Chondrocyte (in vitro differentiated cells): ENCODE data around the gene CTAG2. TPM values are rescaled to one million over a fixed set of nuclear protein-coding genes. Genes with fewer than 3 reads are reported as not detected.
A peak's percentile ranks its signal among the peaks of the same experiment; 100 is the strongest.
"Not testable (repeated sequence)": the region's sequence is repeated elsewhere in the genome, so short reads cannot be mapped to it uniquely, and the experiment has no call there.

Source experiments
- DNase-seq: peaks from one replicate; pipeline ENCODE4 v3.0.0; 2021; ENCODE audit warnings: mixed read lengths, low spot score
- H3K27ac Mint-ChIP-seq: one replicate; pipeline ENCODE4 v1.8.0; 2021; ENCODE audit warnings: mild to moderate bottlenecking, moderate library complexity, mixed read lengths; ENCODE audit not compliant: unreplicated experiment
- H3K27me3 Mint-ChIP-seq: 2 replicates; pipeline ENCODE4 v1.8.0; 2021; ENCODE audit warnings: low read depth, mixed read lengths
- H3K36me3 Mint-ChIP-seq: 2 replicates; pipeline ENCODE4 v1.8.0; 2021; ENCODE audit warnings: low read depth, mixed read lengths
- H3K4me1 Mint-ChIP-seq: 2 replicates; pipeline ENCODE4 v1.8.0; 2021; ENCODE audit warnings: low read depth, mild to moderate bottlenecking, mixed read lengths
- H3K4me3 Mint-ChIP-seq: one replicate; pipeline ENCODE4 v1.8.0; 2021; ENCODE audit warnings: mild to moderate bottlenecking, moderate library complexity, mixed read lengths; ENCODE audit not compliant: unreplicated experiment
- H3K9me3 Mint-ChIP-seq: 2 replicates; pipeline ENCODE4 v1.8.0; 2021; ENCODE audit warnings: low read depth, mixed read lengths
- total RNA-seq: library from RNA; stranded (reverse); gene quantifications from 3 replicates; pipeline ENCODE4 v1.2.1, GENCODE V29; 2021
- TF ChIP-seq, protein P1 (sequence below): fragments of 200-600 bp; sonication (generic); IDR thresholded peaks from 2 replicates; pipeline ENCODE4 v1.5.0; 2021; ENCODE audit warnings: antibody characterized with exemption, mild to moderate bottlenecking, moderate library complexity

Gene CTAG2
- total RNA-seq, 1 donor from 2014 or later = not detected

GRCh38 chrX:154633661-154634060, 19.7 kb downstream of the CTAG2 start:
- not testable (repeated sequence) for H3K9me3 Mint-ChIP-seq, H3K36me3 Mint-ChIP-seq, H3K27ac Mint-ChIP-seq, H3K4me3 Mint-ChIP-seq, H3K27me3 Mint-ChIP-seq, DNase-seq, H3K4me1 Mint-ChIP-seq

GRCh38 chrX:154630949-154631348, 22.4 kb downstream of the CTAG2 start:
- not testable (repeated sequence) for H3K27me3 Mint-ChIP-seq, H3K9me3 Mint-ChIP-seq, H3K27ac Mint-ChIP-seq, H3K4me3 Mint-ChIP-seq, H3K36me3 Mint-ChIP-seq, DNase-seq, H3K4me1 Mint-ChIP-seq

DNA sequence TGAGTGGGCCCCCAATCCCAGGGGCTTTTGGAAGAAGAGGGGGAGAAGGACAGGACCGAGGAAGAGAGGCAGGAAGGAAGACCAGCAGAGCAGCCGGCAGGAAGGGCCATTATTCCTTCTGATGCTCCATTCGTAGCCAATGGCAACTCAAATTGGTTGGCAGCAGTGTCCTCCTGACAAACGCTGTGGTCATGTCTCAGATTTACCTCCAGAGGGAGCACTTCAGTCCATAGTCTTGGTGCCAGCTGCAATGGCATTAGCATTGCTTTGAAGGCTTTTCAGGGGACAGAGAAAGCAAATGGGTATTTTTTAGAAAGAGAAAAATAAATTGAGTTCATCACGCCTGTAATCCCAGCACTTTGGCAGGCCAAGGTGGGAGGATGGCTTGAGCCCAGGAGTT, 24.4 kb downstream of the CTAG2 start:
- not testable (repeated sequence) for H3K4me3 Mint-ChIP-seq, H3K27me3 Mint-ChIP-seq, DNase-seq, H3K4me1 Mint-ChIP-seq, H3K27ac Mint-ChIP-seq, H3K36me3 Mint-ChIP-seq, H3K9me3 Mint-ChIP-seq

- H3K27me3 Mint-ChIP-seq, H3K9me3 Mint-ChIP-seq, H3K36me3 Mint-ChIP-seq, DNase-seq, H3K27ac Mint-ChIP-seq, H3K4me1 Mint-ChIP-seq, H3K4me3 Mint-ChIP-seq: not testable (repeated sequence)
- TF ChIP-seq, protein P1, sequence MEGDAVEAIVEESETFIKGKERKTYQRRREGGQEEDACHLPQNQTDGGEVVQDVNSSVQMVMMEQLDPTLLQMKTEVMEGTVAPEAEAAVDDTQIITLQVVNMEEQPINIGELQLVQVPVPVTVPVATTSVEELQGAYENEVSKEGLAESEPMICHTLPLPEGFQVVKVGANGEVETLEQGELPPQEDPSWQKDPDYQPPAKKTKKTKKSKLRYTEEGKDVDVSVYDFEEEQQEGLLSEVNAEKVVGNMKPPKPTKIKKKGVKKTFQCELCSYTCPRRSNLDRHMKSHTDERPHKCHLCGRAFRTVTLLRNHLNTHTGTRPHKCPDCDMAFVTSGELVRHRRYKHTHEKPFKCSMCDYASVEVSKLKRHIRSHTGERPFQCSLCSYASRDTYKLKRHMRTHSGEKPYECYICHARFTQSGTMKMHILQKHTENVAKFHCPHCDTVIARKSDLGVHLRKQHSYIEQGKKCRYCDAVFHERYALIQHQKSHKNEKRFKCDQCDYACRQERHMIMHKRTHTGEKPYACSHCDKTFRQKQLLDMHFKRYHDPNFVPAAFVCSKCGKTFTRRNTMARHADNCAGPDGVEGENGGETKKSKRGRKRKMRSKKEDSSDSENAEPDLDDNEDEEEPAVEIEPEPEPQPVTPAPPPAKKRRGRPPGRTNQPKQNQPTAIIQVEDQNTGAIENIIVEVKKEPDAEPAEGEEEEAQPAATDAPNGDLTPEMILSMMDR = peak; percentile 26
Observed at GRCh38 chrX:154620767-154621414, 32.5 kb downstream of the CTAG2 start.

DNA sequence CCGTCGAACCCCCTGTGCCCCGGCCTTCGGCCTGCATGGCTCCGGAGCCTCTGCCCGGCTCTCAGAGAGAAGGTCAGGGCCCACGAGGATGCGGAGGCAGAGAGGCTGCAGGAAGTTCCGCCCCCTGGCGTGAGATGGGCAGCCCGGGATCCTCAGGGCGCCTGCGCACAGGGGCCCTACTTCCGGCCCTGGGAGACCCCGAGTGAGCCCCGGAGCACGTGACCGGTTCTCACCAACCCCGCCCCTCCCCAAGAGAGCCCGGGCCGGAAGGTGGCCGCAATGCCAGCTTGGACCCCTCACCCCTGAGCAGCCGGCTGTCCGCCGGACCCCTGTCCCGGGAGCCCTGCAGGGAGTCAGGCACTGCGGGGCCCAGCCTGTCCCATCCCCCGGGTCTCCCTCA, 34.2 kb downstream of the CTAG2 start, which contains the start of gene CTAG1B:
Gene CTAG1B (minus strand): TSS at position 101 of the 400 bp plus-strand sequence. CDS start 64 bp downstream, at position 37.
- H3K36me3 Mint-ChIP-seq, H3K4me1 Mint-ChIP-seq, H3K27ac Mint-ChIP-seq, H3K27me3 Mint-ChIP-seq, H3K9me3 Mint-ChIP-seq, DNase-seq, H3K4me3 Mint-ChIP-seq: not testable (repeated sequence)

DNA sequence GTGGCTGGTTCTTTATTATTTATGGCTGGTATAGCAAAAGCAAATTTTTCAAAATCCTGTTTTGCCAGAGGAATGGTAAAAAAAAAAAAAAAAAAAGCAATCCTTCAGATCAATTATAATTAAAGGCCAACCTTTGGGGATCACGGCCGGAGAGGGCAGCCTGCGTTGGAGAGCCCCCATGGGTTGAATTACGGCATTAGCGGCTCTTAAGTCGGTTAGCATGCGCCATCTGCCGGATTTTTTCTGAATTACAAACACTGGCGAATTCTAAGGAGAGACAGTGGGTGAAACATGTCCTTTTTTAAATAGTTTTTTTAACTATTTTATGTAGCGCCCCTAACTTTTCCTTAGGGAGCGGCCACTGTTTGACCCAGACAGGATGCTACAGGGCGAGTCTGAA, 39.8 kb downstream of the CTAG2 start:
- not testable (repeated sequence) for H3K27ac Mint-ChIP-seq, H3K4me1 Mint-ChIP-seq, DNase-seq, H3K36me3 Mint-ChIP-seq, H3K27me3 Mint-ChIP-seq, H3K9me3 Mint-ChIP-seq, H3K4me3 Mint-ChIP-seq
- TF ChIP-seq, protein P1 = peak; percentile 25

- H3K27me3 Mint-ChIP-seq, H3K36me3 Mint-ChIP-seq, H3K4me1 Mint-ChIP-seq, H3K4me3 Mint-ChIP-seq, H3K27ac Mint-ChIP-seq: not testable (repeated sequence)
- DNase-seq = peak; percentile 51
- H3K9me3 Mint-ChIP-seq = peaks cover 12% of the 10 kb centered on the region
Observed at GRCh38 chrX:154611146-154611545, 42.2 kb downstream of the CTAG2 start.

GRCh38 chrX:154608823-154609222, 44.6 kb downstream of the CTAG2 start:
- H3K4me3 Mint-ChIP-seq, H3K27me3 Mint-ChIP-seq, H3K27ac Mint-ChIP-seq, H3K36me3 Mint-ChIP-seq: not testable (repeated sequence)
- H3K9me3 Mint-ChIP-seq = peaks cover 13% of the 10 kb centered on the region
- H3K4me1 Mint-ChIP-seq = peaks cover 11% of the 10 kb centered on the region
- peak; percentile 17 for DNase-seq

- H3K27me3 Mint-ChIP-seq, H3K27ac Mint-ChIP-seq, H3K4me3 Mint-ChIP-seq, H3K36me3 Mint-ChIP-seq: not testable (repeated sequence)
- DNase-seq = peak; percentile 52
- Mint-ChIP-seq H3K9me3 (peaks cover 13% of the 10 kb centered on the region), H3K4me1 (peaks cover 17% of the 10 kb centered on the region)
Observed at GRCh38 chrX:154607976-154608375, 45.4 kb downstream of the CTAG2 start.
